ENCODE results near the gene LCE1A.

The LCE1A gene

DNA sequence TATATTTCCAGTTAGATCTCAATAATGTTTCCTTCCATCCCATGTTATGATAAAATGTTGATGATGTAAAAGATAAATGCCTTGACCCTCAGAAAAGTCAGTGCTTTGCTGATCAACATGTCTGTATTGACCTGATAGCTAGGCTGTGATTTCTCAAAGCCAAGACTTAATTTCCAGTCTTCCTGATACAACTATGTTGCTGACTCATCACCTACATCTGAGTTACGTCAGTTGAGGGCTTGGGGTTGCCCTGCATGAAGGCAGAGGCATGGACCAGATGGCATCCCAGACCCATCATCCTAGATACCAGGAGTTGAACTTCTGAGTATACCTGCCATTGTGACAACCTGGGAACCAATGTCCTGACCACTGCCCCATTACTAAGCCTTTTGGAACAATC is 25.9 kb upstream of the LCE1A start:
- TF ChIP-seq, protein P1, sequence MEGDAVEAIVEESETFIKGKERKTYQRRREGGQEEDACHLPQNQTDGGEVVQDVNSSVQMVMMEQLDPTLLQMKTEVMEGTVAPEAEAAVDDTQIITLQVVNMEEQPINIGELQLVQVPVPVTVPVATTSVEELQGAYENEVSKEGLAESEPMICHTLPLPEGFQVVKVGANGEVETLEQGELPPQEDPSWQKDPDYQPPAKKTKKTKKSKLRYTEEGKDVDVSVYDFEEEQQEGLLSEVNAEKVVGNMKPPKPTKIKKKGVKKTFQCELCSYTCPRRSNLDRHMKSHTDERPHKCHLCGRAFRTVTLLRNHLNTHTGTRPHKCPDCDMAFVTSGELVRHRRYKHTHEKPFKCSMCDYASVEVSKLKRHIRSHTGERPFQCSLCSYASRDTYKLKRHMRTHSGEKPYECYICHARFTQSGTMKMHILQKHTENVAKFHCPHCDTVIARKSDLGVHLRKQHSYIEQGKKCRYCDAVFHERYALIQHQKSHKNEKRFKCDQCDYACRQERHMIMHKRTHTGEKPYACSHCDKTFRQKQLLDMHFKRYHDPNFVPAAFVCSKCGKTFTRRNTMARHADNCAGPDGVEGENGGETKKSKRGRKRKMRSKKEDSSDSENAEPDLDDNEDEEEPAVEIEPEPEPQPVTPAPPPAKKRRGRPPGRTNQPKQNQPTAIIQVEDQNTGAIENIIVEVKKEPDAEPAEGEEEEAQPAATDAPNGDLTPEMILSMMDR (IDR thresholded peaks at IDR 0.05; ENCODE audit: low read length, missing control alignments), result no peak
- DNase-seq (ENCODE audit: low read depth), result no peak
- H3K4me3 ChIP-seq (replicated peaks; ENCODE audit: low read depth, low read length), result no peak overlapping the region

DNA sequence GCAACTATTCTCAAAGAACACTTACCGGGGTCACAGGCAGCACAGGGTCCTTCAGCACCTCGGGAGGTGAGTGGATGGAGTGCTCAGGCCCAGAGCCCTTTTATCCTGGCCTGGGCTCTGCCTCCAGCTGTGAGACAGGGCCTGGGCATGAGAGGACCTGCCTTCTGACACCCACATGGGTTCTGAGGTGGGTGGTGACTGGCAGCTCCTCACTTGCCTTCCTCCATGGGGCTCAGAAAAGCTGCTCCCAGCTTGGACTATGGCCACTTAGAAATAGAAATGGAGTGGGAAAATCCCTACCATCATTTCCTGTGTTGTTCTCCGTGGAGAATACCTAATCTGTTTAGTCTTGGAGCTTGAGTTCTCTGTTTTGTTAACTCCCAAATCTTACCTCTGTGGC is 20.7 kb upstream of the LCE1A start, which contains the start of gene LCE1C:
TSS of gene LCE1C (minus strand) at position 76 of the 400 bp plus-strand sequence. CDS start 1,173 bp downstream, outside the sequence.
- no peak for DNase-seq (ENCODE audit: low read depth)
- no peak within 1 kb of the TSS for H3K4me3 ChIP-seq (replicated peaks; ENCODE audit: low read depth, low read length)
- TF ChIP-seq, protein P1 (IDR thresholded peaks at IDR 0.05; ENCODE audit: low read length, missing control alignments), result no peak

DNA sequence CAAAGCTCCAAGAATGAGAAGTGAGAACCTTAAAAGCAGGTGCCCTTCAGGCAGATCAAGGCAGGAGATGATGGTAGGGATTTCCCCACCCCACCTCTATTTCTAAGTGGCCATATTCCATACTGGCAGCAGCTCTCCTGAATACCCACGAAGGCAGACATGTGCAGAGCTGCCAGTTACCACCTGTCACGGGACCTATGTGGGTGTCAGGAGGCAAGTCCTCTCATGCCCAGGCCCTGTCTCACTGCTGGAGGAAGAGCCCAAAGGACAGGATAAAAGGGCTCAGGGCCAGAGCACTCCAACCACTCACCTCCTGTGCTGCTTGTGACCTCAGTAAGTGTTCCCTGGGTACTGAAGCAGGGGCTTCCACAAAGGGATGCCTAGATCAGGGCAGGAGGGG is 16.2 kb upstream of the LCE1A start:
- TF ChIP-seq, protein P1 (IDR thresholded peaks at IDR 0.05; ENCODE audit: low read length, missing control alignments), result no peak
- no peak for DNase-seq (ENCODE audit: low read depth)

DNA sequence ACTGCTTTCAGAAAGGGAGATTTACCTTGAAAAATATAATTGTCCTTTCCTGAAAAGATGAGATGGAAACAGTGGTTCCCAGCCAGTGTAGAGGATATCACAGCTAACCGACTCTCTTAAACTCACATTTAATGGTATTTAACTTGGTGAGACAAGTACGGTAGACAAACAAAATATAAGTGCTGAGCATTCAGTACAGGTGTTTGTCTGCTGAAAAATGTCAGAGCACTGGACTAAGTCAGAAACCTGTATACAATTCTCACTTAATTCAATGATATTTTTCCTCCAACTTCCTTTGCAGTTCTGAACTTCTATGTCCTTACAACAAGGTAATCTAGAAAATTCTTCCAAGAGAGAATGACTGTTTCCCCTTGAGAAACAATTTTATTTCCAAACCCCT is 15.6 kb upstream of the LCE1A start, which contains the start of gene LCE1B:
TSS of gene LCE1B (plus strand) at position 301 of the 400 bp plus-strand sequence. CDS start 476 bp downstream, outside the sequence.
- H3K4me3 ChIP-seq (replicated peaks; ENCODE audit: low read depth, low read length), result no peak within 1 kb of the TSS
- no peak for DNase-seq (ENCODE audit: low read depth)
- TF ChIP-seq, protein P1 (IDR thresholded peaks at IDR 0.05; ENCODE audit: low read length, missing control alignments), result no peak

More for the DNA sequence above, 16.2 kb upstream of the LCE1A start:
- H3K4me3 ChIP-seq (replicated peaks; ENCODE audit: low read depth, low read length), result no peak overlapping the region

DNA sequence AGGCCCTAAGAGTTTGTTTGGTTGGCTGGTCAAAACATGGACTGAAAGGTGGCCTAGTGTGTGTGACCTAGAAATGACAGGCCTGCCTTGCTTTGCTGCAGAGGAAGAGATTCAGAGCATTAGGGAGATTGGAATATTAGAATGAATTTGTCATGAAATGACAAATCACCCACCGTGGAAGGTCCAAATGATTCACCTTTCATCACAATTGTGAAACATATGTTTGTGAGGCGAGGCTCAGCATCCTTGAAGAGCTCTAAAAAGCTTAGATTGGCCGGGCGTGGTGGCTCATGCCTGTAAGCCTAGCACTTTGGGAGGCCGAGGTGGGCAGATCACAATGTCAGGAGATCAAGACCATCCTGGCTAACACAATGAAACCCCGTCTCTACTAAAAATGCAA is 10.0 kb upstream of the LCE1A start:
- no peak for DNase-seq (ENCODE audit: low read depth)
- TF ChIP-seq, protein P1 (IDR thresholded peaks at IDR 0.05; ENCODE audit: low read length, missing control alignments), result no peak
- H3K4me3 ChIP-seq (replicated peaks; ENCODE audit: low read depth, low read length), result no peak overlapping the region

DNA sequence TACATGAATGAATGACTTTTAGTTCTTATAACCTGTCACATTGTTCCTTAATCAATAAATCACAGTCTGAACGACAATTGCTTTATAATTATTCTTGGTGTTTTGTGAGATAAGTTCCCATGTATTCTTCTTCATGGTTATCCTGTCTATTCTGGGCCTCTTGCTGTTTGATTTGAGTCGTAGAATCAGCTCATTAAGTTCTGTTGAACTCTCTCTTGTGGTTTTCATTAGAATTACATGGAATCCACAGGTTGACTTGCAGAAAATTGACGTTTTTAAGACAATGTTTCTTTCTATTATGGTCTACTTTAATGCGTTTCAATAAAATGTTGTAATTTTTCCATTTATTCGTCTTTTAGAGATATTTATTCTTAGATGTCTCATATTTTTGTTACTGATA is 4.0 kb upstream of the LCE1A start:
- H3K4me3 ChIP-seq (replicated peaks; ENCODE audit: low read depth, low read length), result no peak overlapping the region
- TF ChIP-seq, protein P1 (IDR thresholded peaks at IDR 0.05; ENCODE audit: low read length, missing control alignments), result no peak
- no peak for DNase-seq (ENCODE audit: low read depth)

DNA sequence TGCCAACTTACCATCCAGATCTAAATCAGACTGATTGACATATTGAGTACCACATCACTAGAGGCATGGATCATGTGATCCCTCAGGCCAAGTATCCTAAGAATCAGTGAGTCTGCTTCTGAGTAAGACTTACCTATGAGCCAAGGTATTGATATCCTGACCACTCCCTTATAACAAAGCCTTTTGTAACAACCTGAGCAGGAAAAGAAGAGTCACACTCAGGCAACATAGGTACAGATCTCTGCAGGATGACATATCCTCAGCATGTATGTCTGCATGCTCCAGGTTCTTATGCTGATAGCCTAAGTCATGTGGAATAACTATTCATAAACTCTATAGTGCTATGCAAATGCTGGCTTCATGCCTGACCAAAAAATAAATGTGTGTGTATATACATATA is 2.3 kb upstream of the LCE1A start:
- no peak overlapping the region for H3K4me3 ChIP-seq (replicated peaks; ENCODE audit: low read depth, low read length)
- DNase-seq (ENCODE audit: low read depth), result no peak
- TF ChIP-seq, protein P1 (IDR thresholded peaks at IDR 0.05; ENCODE audit: low read length, missing control alignments), result no peak
